Natural killer cell (primary cell): ENCODE results near the gene MARCOL. TPM values are rescaled to one million over a fixed set of nuclear protein-coding genes. Genes with fewer than 3 reads are reported as not detected.
"Not testable (repeated sequence)": the region's sequence is repeated elsewhere in the genome, so short reads cannot be mapped to it uniquely, and the experiment has no call there.

ENCODE experiments used
- ATAC-seq, 3 donors: fragments of 150-1000 bp in 2 of 3; fragments of 200-7000 bp in 1 of 3; cut with Tn5 transposase; 1 replicate in 1 of 3; 2 replicates in 2 of 3; pipeline ENCODE4 v1.10.0; 2021; ENCODE audit warnings: mild to moderate bottlenecking in 2 of 3, moderate library complexity in 2 of 3
- DNase-seq, 2 donors: peaks; one replicate each; pipeline versions ENCODE4 v3.0.0 to v3.0.0-alpha.2; 2013 to 2021; ENCODE audit warnings: mixed read lengths in 1 of 2
- H3K27ac ChIP-seq: one replicate; pipeline ENCODE4 v1.5.1; 2013; ENCODE audit warnings: mild to moderate bottlenecking, low read length
- H3K27me3 ChIP-seq: one replicate; pipeline ENCODE4 v1.6.1; 2013; ENCODE audit warnings: low read length; ENCODE audit not compliant: control insufficient read depth, insufficient read depth
- H3K36me3 ChIP-seq: one replicate; pipeline ENCODE4 v1.6.1; 2013; ENCODE audit warnings: low read length; ENCODE audit not compliant: control insufficient read depth, insufficient read depth
- H3K4me1 ChIP-seq: one replicate; pipeline ENCODE4 v1.6.1; 2013; ENCODE audit warnings: low read length; ENCODE audit not compliant: control insufficient read depth, insufficient read depth
- H3K4me3 ChIP-seq: one replicate; pipeline ENCODE4 v1.5.1; 2013; ENCODE audit warnings: low read length
- H3K9me3 ChIP-seq: one replicate; pipeline ENCODE4 v1.6.1; 2013; ENCODE audit warnings: low read length; ENCODE audit not compliant: control insufficient read depth, insufficient read depth
- H3K27ac Mint-ChIP-seq, 2 donors: one replicate each; pipeline ENCODE4 v1.8.0; 2022; ENCODE audit warnings: mild to moderate bottlenecking in 2 of 2, mixed read lengths in 2 of 2, moderate library complexity in 1 of 2
- H3K27me3 Mint-ChIP-seq, 2 donors: one replicate each; pipeline ENCODE4 v1.8.0; 2022; ENCODE audit warnings: low read depth in 2 of 2, mixed read lengths in 2 of 2
- H3K36me3 Mint-ChIP-seq: one replicate; pipeline ENCODE4 v1.8.0; 2022; ENCODE audit warnings: mixed read lengths
- H3K4me1 Mint-ChIP-seq, 2 donors: one replicate each; pipeline ENCODE4 v1.8.0; 2022; ENCODE audit warnings: mixed read lengths in 2 of 2
- H3K4me3 Mint-ChIP-seq: one replicate; pipeline ENCODE4 v1.8.0; 2022; ENCODE audit warnings: mild to moderate bottlenecking, moderate library complexity, mixed read lengths
- H3K9me3 Mint-ChIP-seq, 2 donors: one replicate each; pipeline ENCODE4 v1.8.0; 2022; ENCODE audit warnings: mixed read lengths in 2 of 2
- CTCF ChIP-seq: fragments of 200-600 bp; IDR thresholded peaks from one replicate; pipeline ENCODE4 v1.8.0; 2022; ENCODE audit warnings: antibody characterized with exemption
- WGBS: methylation state at CpG from one replicate; pipeline ENCODE4 v1.1.7; 2013; ENCODE audit warnings: missing lambda C conversion rate; ENCODE audit not compliant: insufficient coverage; 5-methylcytosine and 5-hydroxymethylcytosine counted together
- intact Hi-C: fragments of 100-400 bp; cut with micrococcal nuclease; formaldehyde crosslinking; loops from one replicate; pipeline ENCODE4 v1.14.2; 2022
- total RNA-seq, 4 donors: library from RNA; stranded (reverse); fragments of 120-200 nt in 1 of 4; gene quantifications; one replicate each; pipeline versions ENCODE4 v1.2.3 to v1.2.4, GENCODE V29; 2013 to 2022

The MARCOL gene
- total RNA-seq, 3 donors from 2014 or later (not counting 1 experiment from before 2014, with no cell fraction given) = not detected

GRCh38 chr5:148280893-148281292 is 42.6 kb downstream of the MARCOL start:
- Mint-ChIP-seq H3K36me3 (peaks cover 16% of the 10 kb centered on the region), H3K9me3 (peaks cover 11 to 13% of the 10 kb centered on the region in 2 donors)
- H3K4me3 ChIP-seq, H3K4me3 Mint-ChIP-seq, H3K4me1 ChIP-seq, H3K27me3 ChIP-seq, H3K4me1 Mint-ChIP-seq, intact Hi-C loops, H3K36me3 ChIP-seq, ATAC-seq, H3K27ac Mint-ChIP-seq, H3K27ac ChIP-seq, H3K9me3 ChIP-seq, H3K27me3 Mint-ChIP-seq: not testable (repeated sequence)
- DNase-seq = peak in 1 of 2 donors; percentile 15
- WGBS = 37% methylated on average over 5 of the region's 5 CpGs

- H3K27me3 Mint-ChIP-seq, intact Hi-C loops, H3K4me1 ChIP-seq, H3K9me3 ChIP-seq, H3K4me3 ChIP-seq, H3K36me3 ChIP-seq, H3K27ac ChIP-seq, ATAC-seq, DNase-seq, H3K4me3 Mint-ChIP-seq, H3K27me3 ChIP-seq, H3K27ac Mint-ChIP-seq, H3K4me1 Mint-ChIP-seq: not testable (repeated sequence)
- 86% methylated on average over 4 of the region's 4 CpGs for WGBS
- Mint-ChIP-seq H3K9me3 (peaks cover 11 to 13% of the 10 kb centered on the region in 2 donors), H3K36me3 (peaks cover 16% of the 10 kb centered on the region)
These were observed 43.0 kb downstream of the MARCOL start for GRCh38 chr5:148281336-148281735.

- H3K27me3 Mint-ChIP-seq = peaks cover 3 to 7% of the 10 kb centered on the region in 2 donors
- no peaks in the 10 kb centered on the region for H3K9me3 Mint-ChIP-seq
- Histone ChIP-seq H3K4me1 (no peaks in the 10 kb centered on the region), H3K4me3 (no peak overlapping the region), H3K9me3 (no peaks in the 10 kb centered on the region), H3K27me3 (no peaks in the 10 kb centered on the region), H3K36me3 (no peaks in the 10 kb centered on the region), H3K27ac (no peak overlapping the region)
- intact Hi-C loops = no loop called here
- H3K4me1 Mint-ChIP-seq = no peaks in the 10 kb centered on the region
- no peaks in the 10 kb centered on the region for H3K36me3 Mint-ChIP-seq
- H3K27ac Mint-ChIP-seq = no peak overlapping the region
- ATAC-seq (no peak), DNase-seq (peak in 1 of 2 donors; percentile 25)
- no peak for TF ChIP-seq CTCF
- H3K4me3 Mint-ChIP-seq = no peak overlapping the region
- WGBS = 64% methylated on average over 4 of the region's 6 CpGs
These were observed 52.2 kb downstream of the MARCOL start for GRCh38 chr5:148290271-148291195.

Other genes starting within 250 kb of the MARCOL start
- gene SPINK5, start 174.5 kb upstream of the MARCOL start, total RNA-seq = not detected
- gene SPINK14, start 70.0 kb upstream of the MARCOL start, total RNA-seq = not detected
- gene SPINK6, start 35.5 kb upstream of the MARCOL start, total RNA-seq = not detected
- gene SPINK13, start 30.3 kb downstream of the MARCOL start, total RNA-seq = not detected
- gene SPINK7, start 73.9 kb downstream of the MARCOL start, total RNA-seq = not detected
- not detected for gene SPINK9, start 97.0 kb downstream of the MARCOL start, total RNA-seq
- 10 to 100 TPM; 55.2 to 76.6 (median 65.1) TPM for gene FBXO38, start 145.4 kb downstream of the MARCOL start, total RNA-seq